H9 (cell line): ENCODE results near the gene MGAT4A. TPM values are rescaled to one million over a fixed set of nuclear protein-coding genes. Genes with fewer than 3 reads are reported as not detected.

Experiments
- DNase-seq: peaks from one replicate; pipeline ENCODE4 v3.0.0-alpha.2; 2017
- H2AFZ ChIP-seq: one replicate; pipeline ENCODE4 v1.6.1; 2013; ENCODE audit warnings: mild to moderate bottlenecking, low read length, control low read depth, moderate library complexity
- H2AK5ac ChIP-seq: 2 replicates; pipeline ENCODE4 v1.6.1; 2013; ENCODE audit warnings: low read length, control low read depth, mixed read lengths; ENCODE audit not compliant: insufficient read length
- H2BK120ac ChIP-seq: one replicate; pipeline ENCODE4 v1.6.1; 2013; ENCODE audit warnings: low read depth, mild to moderate bottlenecking, low read length, control low read depth, inconsistent platforms; ENCODE audit not compliant: poor library complexity, severe bottlenecking
- H2BK12ac ChIP-seq: 2 replicates; pipeline ENCODE4 v1.6.1; 2013; ENCODE audit warnings: low read length, control low read depth, mixed read lengths, low read depth; ENCODE audit not compliant: insufficient read length
- H2BK15ac ChIP-seq: 2 replicates; pipeline ENCODE4 v1.6.1; 2013; ENCODE audit warnings: low read depth, low read length, control low read depth
- H2BK20ac ChIP-seq: one replicate; pipeline ENCODE4 v1.6.1; 2013; ENCODE audit warnings: low read depth, mild to moderate bottlenecking, low read length, control low read depth, inconsistent platforms; ENCODE audit not compliant: poor library complexity, severe bottlenecking
- H2BK5ac ChIP-seq: 2 replicates; pipeline ENCODE4 v1.6.1; 2013; ENCODE audit warnings: low read length, control low read depth, mixed read lengths; ENCODE audit not compliant: insufficient read length
- H3K14ac ChIP-seq: 2 replicates; pipeline ENCODE4 v1.6.1; 2013; ENCODE audit warnings: low read length, control low read depth; ENCODE audit not compliant: insufficient read depth
- H3K18ac ChIP-seq: 2 replicates; pipeline ENCODE4 v1.6.1; 2013; ENCODE audit warnings: low read depth, mild to moderate bottlenecking, mixed read lengths, low read length, control low read depth; ENCODE audit not compliant: insufficient read length
- H3K23ac ChIP-seq: 2 replicates; pipeline ENCODE4 v1.6.1; 2013; ENCODE audit warnings: low read length, control low read depth, mixed read lengths, low read depth; ENCODE audit not compliant: insufficient read length
- H3K23me2 ChIP-seq: 2 replicates; pipeline ENCODE4 v1.6.1; 2013; ENCODE audit warnings: low read depth, mild to moderate bottlenecking, mixed read lengths, low read length, control low read depth; ENCODE audit not compliant: insufficient read length, poor library complexity, severe bottlenecking
- H3K27ac ChIP-seq: 2 replicates; pipeline ENCODE4 v1.5.1; 2013; ENCODE audit warnings: low read length, control low read depth, mixed read lengths, low read depth; ENCODE audit not compliant: insufficient read length
- H3K27me3 ChIP-seq: 2 replicates; pipeline ENCODE4 v1.6.1; 2013; ENCODE audit warnings: low read length, control low read depth, inconsistent platforms; ENCODE audit not compliant: insufficient read depth
- H3K4ac ChIP-seq: 2 replicates; pipeline ENCODE4 v1.6.1; 2013; ENCODE audit warnings: low read depth, mild to moderate bottlenecking, control low read depth, inconsistent platforms, low read length, moderate library complexity
- H3K4me1 ChIP-seq: 2 replicates; pipeline ENCODE4 v1.6.1; 2013; ENCODE audit warnings: low read length, control low read depth, inconsistent platforms; ENCODE audit not compliant: insufficient read depth
- H3K4me2 ChIP-seq: 2 replicates; pipeline ENCODE4 v1.6.1; 2013; ENCODE audit warnings: low read length, control low read depth, mixed read lengths; ENCODE audit not compliant: insufficient read length, insufficient read depth
- H3K56ac ChIP-seq: 2 replicates; pipeline ENCODE4 v1.6.1; 2013; ENCODE audit warnings: low read depth, mild to moderate bottlenecking, mixed read lengths, low read length, control low read depth; ENCODE audit not compliant: insufficient read length
- H3K79me1 ChIP-seq: 2 replicates; pipeline ENCODE4 v1.6.1; 2013; ENCODE audit warnings: low read depth, mild to moderate bottlenecking, moderate library complexity, low read length, control low read depth, inconsistent platforms; ENCODE audit not compliant: insufficient read depth, poor library complexity, severe bottlenecking
- H3K79me2 ChIP-seq: 2 replicates; pipeline ENCODE4 v1.6.1; 2013; ENCODE audit warnings: low read length, control low read depth, inconsistent platforms; ENCODE audit not compliant: insufficient read depth
- H3K9ac ChIP-seq: 2 replicates; pipeline ENCODE4 v1.6.1; 2013; ENCODE audit warnings: low read length, control low read depth, mixed read lengths; ENCODE audit not compliant: insufficient read length; ENCODE audit errors: extremely low read depth
- H3K9me3 ChIP-seq: one replicate; pipeline ENCODE4 v1.6.1; 2013; ENCODE audit warnings: low read depth, low read length, inconsistent platforms; ENCODE audit not compliant: control insufficient read depth
- H3T11ph ChIP-seq: one replicate; pipeline ENCODE4 v1.6.1; 2013; ENCODE audit warnings: mild to moderate bottlenecking, low read length, control low read depth, inconsistent platforms
- H4K20me1 ChIP-seq: one replicate; pipeline ENCODE4 v1.6.1; 2013; ENCODE audit not compliant: control insufficient read depth, insufficient read length, insufficient read depth
- H4K5ac ChIP-seq: 2 replicates; pipeline ENCODE4 v1.6.1; 2013; ENCODE audit warnings: low read depth, mild to moderate bottlenecking, mixed read lengths, low read length, control low read depth; ENCODE audit not compliant: insufficient read length
- H4K8ac ChIP-seq: replicated peaks from 2 replicates; pipeline ENCODE4 v1.6.1; 2013; ENCODE audit warnings: low read length, control low read depth, mixed read lengths, low read depth; ENCODE audit not compliant: insufficient read length
- H4K91ac ChIP-seq: 2 replicates; pipeline ENCODE4 v1.6.1; 2013; ENCODE audit warnings: low read depth, mild to moderate bottlenecking, moderate library complexity, mixed read lengths, low read length, control low read depth; ENCODE audit not compliant: insufficient read length
- H3K27ac Mint-ChIP-seq, 3 experiments: 2 replicates in 2 of 3; 3 replicates in 1 of 3; pipeline ENCODE4 v1.8.0; 2020 to 2021; ENCODE audit warnings: mixed read lengths in 3 of 3, mild to moderate bottlenecking in 1 of 3, moderate library complexity in 1 of 3
- H3K27me3 Mint-ChIP-seq: 2 replicates; pipeline ENCODE4 v1.8.0; 2021; ENCODE audit warnings: low read depth, mild to moderate bottlenecking, moderate library complexity, mixed read lengths
- H3K36me3 Mint-ChIP-seq, 3 experiments: 2 replicates in 2 of 3; 3 replicates in 1 of 3; pipeline ENCODE4 v1.8.0; 2020 to 2021; ENCODE audit warnings: low read depth in 3 of 3, mixed read lengths in 3 of 3; ENCODE audit not compliant: insufficient read depth in 1 of 3
- H3K4me1 Mint-ChIP-seq, 2 experiments: 2 replicates each; pipeline ENCODE4 v1.8.0; 2020; ENCODE audit warnings: mixed read lengths in 2 of 2
- H3K4me3 Mint-ChIP-seq, 2 experiments: 2 replicates in 1 of 2; 3 replicates in 1 of 2; pipeline ENCODE4 v1.8.0; 2020 to 2021; ENCODE audit warnings: mild to moderate bottlenecking in 2 of 2, mixed read lengths in 2 of 2, moderate library complexity in 1 of 2
- H3K9me3 Mint-ChIP-seq, 2 experiments: 2 replicates in 1 of 2; 3 replicates in 1 of 2; pipeline ENCODE4 v1.8.0; 2020; ENCODE audit warnings: mild to moderate bottlenecking in 2 of 2, mixed read lengths in 2 of 2, moderate library complexity in 1 of 2
- WGBS: extraction: QIAGEN DNeasy Blood & Tissue Kit; methylation state at CpG from one replicate; pipeline ENCODE4 v1.1.7; 2013; ENCODE audit warnings: missing lambda C conversion rate, low lambda C conversion rate, mixed read lengths; ENCODE audit not compliant: insufficient read length; ENCODE audit errors: extremely low coverage; 5-methylcytosine and 5-hydroxymethylcytosine counted together
- total RNA-seq: library from RNA; stranded (reverse); gene quantifications from 2 replicates; pipeline ENCODE4 v1.2.1, GENCODE V29; 2021
- TF ChIP-seq, protein P1 (sequence below): fragments of 200-600 bp; sonication (generic); conservative IDR thresholded peaks from 3 replicates; pipeline ENCODE4 v1.8.0; 2021; ENCODE audit warnings: antibody characterized with exemption, mild to moderate bottlenecking

Gene MGAT4A
- total RNA-seq, 1 experiment from 2014 or later: 3.5 TPM

- no peaks in the 10 kb centered on the region for H4K20me1 ChIP-seq
- H3K36me3 Mint-ChIP-seq: 0 out of 7 replicates have a peak, but pooled peaks cover 0 to 4% (median 0%) of the 10 kb centered on the region in 3 experiments
- no peaks in the 10 kb centered on the region for H3K27me3 Mint-ChIP-seq
- no peak overlapping the region for H3K23ac ChIP-seq
- H2BK20ac ChIP-seq: no peak overlapping the region
- H4K8ac ChIP-seq: no peak overlapping the region
- TF ChIP-seq, protein P1, sequence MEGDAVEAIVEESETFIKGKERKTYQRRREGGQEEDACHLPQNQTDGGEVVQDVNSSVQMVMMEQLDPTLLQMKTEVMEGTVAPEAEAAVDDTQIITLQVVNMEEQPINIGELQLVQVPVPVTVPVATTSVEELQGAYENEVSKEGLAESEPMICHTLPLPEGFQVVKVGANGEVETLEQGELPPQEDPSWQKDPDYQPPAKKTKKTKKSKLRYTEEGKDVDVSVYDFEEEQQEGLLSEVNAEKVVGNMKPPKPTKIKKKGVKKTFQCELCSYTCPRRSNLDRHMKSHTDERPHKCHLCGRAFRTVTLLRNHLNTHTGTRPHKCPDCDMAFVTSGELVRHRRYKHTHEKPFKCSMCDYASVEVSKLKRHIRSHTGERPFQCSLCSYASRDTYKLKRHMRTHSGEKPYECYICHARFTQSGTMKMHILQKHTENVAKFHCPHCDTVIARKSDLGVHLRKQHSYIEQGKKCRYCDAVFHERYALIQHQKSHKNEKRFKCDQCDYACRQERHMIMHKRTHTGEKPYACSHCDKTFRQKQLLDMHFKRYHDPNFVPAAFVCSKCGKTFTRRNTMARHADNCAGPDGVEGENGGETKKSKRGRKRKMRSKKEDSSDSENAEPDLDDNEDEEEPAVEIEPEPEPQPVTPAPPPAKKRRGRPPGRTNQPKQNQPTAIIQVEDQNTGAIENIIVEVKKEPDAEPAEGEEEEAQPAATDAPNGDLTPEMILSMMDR: no peak
- H3K4me3 Mint-ChIP-seq: no peak overlapping the region
- H3K27ac Mint-ChIP-seq: no peak overlapping the region; a peak in 1 of 7 replicates
- H3K4me2 ChIP-seq: no peak overlapping the region
- H4K91ac ChIP-seq: no peak overlapping the region
- no peaks in the 10 kb centered on the region for H3K79me2 ChIP-seq
- no peaks in the 10 kb centered on the region for H3K27me3 ChIP-seq
- no peak overlapping the region for H2AK5ac ChIP-seq
- no peak overlapping the region for H2BK12ac ChIP-seq
- no peak overlapping the region for H2BK15ac ChIP-seq
- no peak overlapping the region for H2BK120ac ChIP-seq
- no peak for DNase-seq
- H3K18ac ChIP-seq: no peak overlapping the region
- H3K27ac ChIP-seq: no peak overlapping the region
- H3K23me2 ChIP-seq: no peaks in the 10 kb centered on the region
- no peak overlapping the region for H2AFZ ChIP-seq
- H3K14ac ChIP-seq: no peak overlapping the region
- H2BK5ac ChIP-seq: no peak overlapping the region
- H3K4me1 ChIP-seq: no peaks in the 10 kb centered on the region
- no peak overlapping the region for H3K4ac ChIP-seq
- H3K4me1 Mint-ChIP-seq: no peaks in the 10 kb centered on the region
- no peak overlapping the region for H3T11ph ChIP-seq
- H3K56ac ChIP-seq: no peak overlapping the region
- WGBS: no CpG with 5 or more reads among the region's 4 CpGs
- H3K9me3 Mint-ChIP-seq: peaks cover 3 to 5% of the 10 kb centered on the region in 2 experiments; a peak in 3 of 5 replicates
- no peak overlapping the region for H3K9ac ChIP-seq
- H3K79me1 ChIP-seq: no peaks in the 10 kb centered on the region
- no peak overlapping the region for H4K5ac ChIP-seq
- no peaks in the 10 kb centered on the region for H3K9me3 ChIP-seq
Observed at GRCh38 chr2:98656800-98657199, 74.1 kb downstream of the MGAT4A start.
